Cardiac muscle cell (in vitro differentiated cells and primary cell): Measurements from ENCODE around the gene CASKIN1. TPM values are rescaled to one million over a fixed set of nuclear protein-coding genes. Genes with fewer than 3 reads are reported as not detected.
A peak's percentile ranks its signal among the peaks of the same experiment; 100 is the strongest.

Source experiments
- DNase-seq, 2 donors: peaks; one replicate each; pipeline versions ENCODE4 v3.0.0 to v3.0.0-alpha.2; 2010 to 2017; ENCODE audit warnings: low read depth in 1 of 2, low spot score in 1 of 2
- H3K27ac ChIP-seq: fragments of 200-600 bp; sonication (generic); 2 replicates; pipeline ENCODE4 v1.5.1; 2016
- H3K27me3 ChIP-seq: fragments of 200-600 bp; sonication (generic); 2 replicates; pipeline ENCODE4 v1.6.0; 2016; ENCODE audit warnings: control low read depth
- H3K36me3 ChIP-seq: fragments of 200-600 bp; sonication (generic); 2 replicates; pipeline ENCODE4 v1.5.1; 2016; ENCODE audit warnings: control low read depth
- H3K4me1 ChIP-seq: fragments of 200-600 bp; sonication (generic); 2 replicates; pipeline ENCODE4 v1.8.1; 2017; ENCODE audit warnings: low read depth, mild to moderate bottlenecking, mixed run types
- H3K4me3 ChIP-seq: fragments of 200-600 bp; sonication (generic); 2 replicates; pipeline ENCODE4 v1.5.1; 2016; ENCODE audit warnings: mild to moderate bottlenecking
- H3K9me3 ChIP-seq: fragments of 200-600 bp; sonication (generic); 2 replicates; pipeline ENCODE4 v1.5.1; 2017; ENCODE audit warnings: low read depth, mild to moderate bottlenecking, control low read depth
- CTCF ChIP-seq: IDR thresholded peaks from 2 replicates; pipeline ENCODE4 v1.5.1; 2012; ENCODE audit warnings: low read depth, mild to moderate bottlenecking, low read length
- polyA plus RNA-seq: library from polyadenylated mRNA; unstranded; fragments of >200 nt; fragmentation: Nextera tagmentation; extraction: Ambion mirVana; gene quantifications from 2 replicates; pipeline ENCODE4 v1.2.1, GENCODE V29; 2016
- total RNA-seq: library from RNA; depleted of rRNA; stranded (reverse); fragments of >200 nt; gene quantifications from 2 replicates; pipeline ENCODE4 v1.2.3, GENCODE V29; 2016

Gene CASKIN1, protein sequence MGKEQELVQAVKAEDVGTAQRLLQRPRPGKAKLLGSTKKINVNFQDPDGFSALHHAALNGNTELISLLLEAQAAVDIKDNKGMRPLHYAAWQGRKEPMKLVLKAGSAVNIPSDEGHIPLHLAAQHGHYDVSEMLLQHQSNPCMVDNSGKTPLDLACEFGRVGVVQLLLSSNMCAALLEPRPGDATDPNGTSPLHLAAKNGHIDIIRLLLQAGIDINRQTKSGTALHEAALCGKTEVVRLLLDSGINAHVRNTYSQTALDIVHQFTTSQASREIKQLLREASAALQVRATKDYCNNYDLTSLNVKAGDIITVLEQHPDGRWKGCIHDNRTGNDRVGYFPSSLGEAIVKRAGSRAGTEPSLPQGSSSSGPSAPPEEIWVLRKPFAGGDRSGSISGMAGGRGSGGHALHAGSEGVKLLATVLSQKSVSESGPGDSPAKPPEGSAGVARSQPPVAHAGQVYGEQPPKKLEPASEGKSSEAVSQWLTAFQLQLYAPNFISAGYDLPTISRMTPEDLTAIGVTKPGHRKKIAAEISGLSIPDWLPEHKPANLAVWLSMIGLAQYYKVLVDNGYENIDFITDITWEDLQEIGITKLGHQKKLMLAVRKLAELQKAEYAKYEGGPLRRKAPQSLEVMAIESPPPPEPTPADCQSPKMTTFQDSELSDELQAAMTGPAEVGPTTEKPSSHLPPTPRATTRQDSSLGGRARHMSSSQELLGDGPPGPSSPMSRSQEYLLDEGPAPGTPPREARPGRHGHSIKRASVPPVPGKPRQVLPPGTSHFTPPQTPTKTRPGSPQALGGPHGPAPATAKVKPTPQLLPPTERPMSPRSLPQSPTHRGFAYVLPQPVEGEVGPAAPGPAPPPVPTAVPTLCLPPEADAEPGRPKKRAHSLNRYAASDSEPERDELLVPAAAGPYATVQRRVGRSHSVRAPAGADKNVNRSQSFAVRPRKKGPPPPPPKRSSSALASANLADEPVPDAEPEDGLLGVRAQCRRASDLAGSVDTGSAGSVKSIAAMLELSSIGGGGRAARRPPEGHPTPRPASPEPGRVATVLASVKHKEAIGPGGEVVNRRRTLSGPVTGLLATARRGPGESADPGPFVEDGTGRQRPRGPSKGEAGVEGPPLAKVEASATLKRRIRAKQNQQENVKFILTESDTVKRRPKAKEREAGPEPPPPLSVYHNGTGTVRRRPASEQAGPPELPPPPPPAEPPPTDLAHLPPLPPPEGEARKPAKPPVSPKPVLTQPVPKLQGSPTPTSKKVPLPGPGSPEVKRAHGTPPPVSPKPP (N-terminal part only)
- total RNA-seq, result 15.5 TPM in 2 replicates
- polyA plus RNA-seq, result 14.3 and 15.4 TPM in 2 replicates

- H3K27ac ChIP-seq, result no peak within 1 kb of the TSS
- no peak for TF ChIP-seq CTCF
These were observed at the start of gene CASKIN1 for GRCh38 chr16:2196162-2196980. Gene CASKIN1, minus strand, starts transcription at chr16:2196605. Its CDS starts 173 bp downstream, at chr16:2196432.

DNA sequence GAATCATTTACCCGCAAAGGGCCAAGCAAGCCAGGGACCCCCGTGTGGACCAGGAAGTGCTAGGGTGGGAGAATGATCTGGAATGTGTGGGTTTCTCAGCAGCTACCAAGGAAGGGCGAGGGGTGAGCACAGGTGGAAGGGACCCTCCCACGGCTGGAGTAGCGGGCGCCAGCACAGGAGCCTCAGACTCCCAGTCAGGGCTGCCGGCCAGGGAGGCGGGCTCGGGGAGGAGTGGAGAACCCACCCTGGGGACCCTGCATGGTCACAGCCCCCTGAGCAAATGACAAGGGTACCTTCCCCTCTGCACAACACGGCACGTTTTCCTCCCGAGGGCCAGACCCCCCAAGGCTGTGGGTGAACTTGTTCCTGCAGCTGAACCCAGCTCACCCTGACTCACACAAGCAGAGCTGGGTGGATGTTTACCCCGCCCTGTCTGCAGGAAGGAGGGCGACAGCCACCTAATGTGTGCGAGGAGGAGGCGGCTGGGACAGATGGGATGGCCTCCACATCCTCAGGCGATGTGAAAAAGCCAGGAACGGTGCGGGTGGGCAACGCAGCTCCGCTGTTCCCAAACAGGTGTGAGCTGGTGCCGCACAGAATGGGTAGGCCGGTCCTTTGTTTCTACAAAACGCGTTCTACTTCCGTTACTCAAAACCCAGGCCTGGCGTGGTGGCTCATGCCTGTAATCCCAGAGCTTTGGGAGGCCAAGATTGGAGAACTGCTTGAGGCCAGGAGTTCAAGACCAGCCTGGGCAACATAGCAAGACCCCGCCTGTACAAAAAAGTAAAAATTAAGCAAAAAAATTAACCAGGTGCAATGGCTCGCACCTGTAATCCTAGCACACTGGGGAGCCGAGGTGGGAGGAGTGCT, 48.8 kb upstream of the CASKIN1 start:
- Histone ChIP-seq H3K9me3 (no peaks in the 10 kb centered on the region), H3K4me1 (no peaks in the 10 kb centered on the region), H3K4me3 (no peak overlapping the region), H3K36me3 (peaks cover 16% of the 10 kb centered on the region), H3K27me3 (no peaks in the 10 kb centered on the region), H3K27ac (no peak overlapping the region)
- no peak for TF ChIP-seq CTCF
- no peak for DNase-seq

More at GRCh38 chr16:2196162-2196980, at the start of gene CASKIN1:
- Histone ChIP-seq H3K4me1 (peaks cover 5% of the 10 kb centered on the region), H3K4me3 (peak within 1 kb of the TSS; percentile 80), H3K36me3 (no peaks in the 10 kb centered on the region), H3K9me3 (no peaks in the 10 kb centered on the region), H3K27me3 (peaks cover 29% of the 10 kb centered on the region)
- peak; percentile 29 to 77 for DNase-seq

GRCh38 chr16:2244301-2244700, 47.9 kb upstream of the CASKIN1 start:
- peak; percentile 5 for TF ChIP-seq CTCF
- H3K9me3 ChIP-seq, result no peaks in the 10 kb centered on the region
- H3K36me3 ChIP-seq, result peaks cover 19% of the 10 kb centered on the region
- H3K4me1 ChIP-seq, result no peaks in the 10 kb centered on the region
- H3K27me3 ChIP-seq, result no peaks in the 10 kb centered on the region
- DNase-seq, result no peak
- H3K4me3 ChIP-seq, result no peak overlapping the region
- no peak overlapping the region for H3K27ac ChIP-seq

DNA sequence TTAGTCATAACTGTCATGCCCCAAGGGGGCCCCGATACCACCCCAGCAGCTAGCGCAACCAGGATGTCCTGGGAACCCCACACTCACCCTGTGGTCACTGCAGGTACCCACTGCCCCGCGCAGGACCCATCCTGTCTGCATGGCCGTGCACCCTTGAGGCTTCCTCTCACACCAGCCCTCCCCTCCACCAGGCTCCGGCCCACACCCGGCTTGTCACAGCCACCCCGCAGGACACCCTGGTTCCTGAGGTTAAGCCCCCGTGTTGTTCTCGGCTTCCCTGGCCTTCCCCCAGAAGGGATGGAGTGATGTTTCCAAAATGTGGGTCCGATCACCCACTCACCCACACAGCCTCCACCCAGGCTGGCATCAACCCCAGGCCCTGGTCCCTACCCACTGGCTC, 47.4 kb upstream of the CASKIN1 start:
- Histone ChIP-seq H3K36me3 (peaks cover 19% of the 10 kb centered on the region), H3K27me3 (no peaks in the 10 kb centered on the region), H3K27ac (no peak overlapping the region), H3K9me3 (no peaks in the 10 kb centered on the region), H3K4me1 (no peaks in the 10 kb centered on the region), H3K4me3 (no peak overlapping the region)
- DNase-seq, result no peak
- TF ChIP-seq CTCF, result no peak
